ENCODE data around the gene FRS3. TPM values are rescaled to one million over a fixed set of nuclear protein-coding genes. Genes with fewer than 3 reads are reported as not detected.
"Not testable (repeated sequence)": the region's sequence is repeated elsewhere in the genome, so short reads cannot be mapped to it uniquely, and the experiment has no call there.

FRS3 gene
- total RNA-seq, 1 experiment from 2014 or later: 1.9 TPM

DNA sequence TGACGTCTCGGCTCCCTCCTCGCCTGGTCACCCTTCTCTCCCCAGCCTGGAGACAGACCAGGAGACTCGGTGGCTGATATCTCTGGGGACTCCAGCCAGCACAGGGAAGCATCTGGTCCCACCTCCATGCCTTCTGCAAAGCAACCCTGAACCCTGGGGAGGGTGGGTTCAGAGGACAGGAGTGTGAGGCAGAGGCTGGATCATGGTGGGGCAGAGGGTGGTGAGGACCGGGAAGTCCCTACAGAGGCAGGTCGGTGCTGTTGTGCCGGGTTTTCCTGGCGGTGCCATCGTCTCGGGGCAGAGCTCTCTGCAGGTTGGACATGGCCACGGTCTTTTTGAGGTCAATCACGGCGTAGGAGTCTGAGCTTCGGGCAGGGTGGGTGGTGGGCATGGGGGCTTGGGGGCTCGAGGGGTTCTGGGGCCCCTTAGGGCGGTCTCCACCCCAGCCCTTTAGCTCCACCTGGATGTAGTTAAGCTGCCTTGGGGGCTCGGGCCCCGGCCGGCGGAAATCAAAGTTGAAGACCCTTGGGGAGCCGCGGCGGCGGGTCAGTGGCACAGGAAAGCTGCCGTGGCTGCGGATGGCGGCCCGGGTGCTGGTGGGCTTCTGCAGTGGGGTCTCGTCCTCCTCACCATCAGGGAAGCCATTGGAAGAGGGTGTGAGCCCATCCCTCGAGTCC lies 9.2 kb downstream of the FRS3 start:
- no peak for DNase-seq (ENCODE audit: low read depth)

DNA sequence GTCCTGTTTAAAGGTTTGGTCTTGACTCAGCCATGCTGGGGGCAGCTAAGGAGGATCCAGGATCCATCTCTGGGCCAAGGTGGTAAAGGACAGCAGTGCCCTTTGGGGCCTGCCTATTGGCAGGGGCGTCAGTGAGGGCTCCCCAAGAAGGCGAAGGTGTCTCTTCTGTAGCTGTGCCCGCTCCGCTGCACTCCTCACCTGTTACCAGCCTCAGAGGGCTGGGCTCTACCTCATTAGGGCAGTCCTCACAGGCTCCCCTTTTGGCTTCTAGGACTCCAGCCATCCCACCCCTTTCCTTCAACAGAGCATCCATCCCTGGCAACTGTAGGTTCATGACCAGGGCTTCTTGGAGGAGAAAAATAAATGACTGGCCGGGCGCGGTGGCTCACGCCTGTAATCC lies 10.3 kb downstream of the FRS3 start:
- no peak for DNase-seq (ENCODE audit: low read depth)

DNA sequence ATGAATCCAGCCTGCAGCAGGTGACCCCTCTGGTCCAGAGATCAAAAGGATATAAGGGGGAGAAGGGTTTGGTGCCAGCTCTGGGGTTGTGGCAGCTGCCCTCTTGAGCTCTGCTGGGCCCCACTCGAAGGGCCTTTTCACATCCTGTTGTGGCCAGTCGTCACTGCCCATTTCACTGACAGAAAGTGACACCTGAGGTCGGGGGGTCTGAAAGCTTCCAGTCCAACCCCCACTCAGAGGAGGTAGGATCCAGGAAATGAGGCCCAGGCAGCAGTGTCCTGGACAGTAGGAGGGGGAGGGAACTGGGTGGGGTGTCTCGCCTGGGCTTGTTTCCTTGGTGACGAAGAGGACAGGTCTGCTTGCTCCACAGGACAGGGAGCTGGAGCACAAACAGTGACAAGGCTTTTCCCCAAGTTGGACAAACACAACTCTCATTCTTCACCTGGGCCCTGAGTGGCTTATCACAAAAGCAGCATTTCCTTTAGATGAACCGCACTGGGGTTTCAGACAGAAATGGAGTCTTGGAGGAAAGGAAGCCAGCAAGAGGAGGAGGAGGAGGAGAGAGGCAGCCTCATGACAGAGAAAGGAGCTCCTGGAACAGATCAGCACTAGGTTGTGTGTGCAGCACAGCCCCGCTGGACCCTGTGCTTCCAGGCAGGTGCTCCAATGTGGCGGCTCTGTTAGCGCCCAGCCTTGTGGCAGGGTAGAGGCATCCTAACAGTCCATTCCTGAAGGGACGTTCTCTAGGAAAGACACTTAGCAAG lies 11.0 kb downstream of the FRS3 start:
- DNase-seq (ENCODE audit: low read depth): no peak

DNA sequence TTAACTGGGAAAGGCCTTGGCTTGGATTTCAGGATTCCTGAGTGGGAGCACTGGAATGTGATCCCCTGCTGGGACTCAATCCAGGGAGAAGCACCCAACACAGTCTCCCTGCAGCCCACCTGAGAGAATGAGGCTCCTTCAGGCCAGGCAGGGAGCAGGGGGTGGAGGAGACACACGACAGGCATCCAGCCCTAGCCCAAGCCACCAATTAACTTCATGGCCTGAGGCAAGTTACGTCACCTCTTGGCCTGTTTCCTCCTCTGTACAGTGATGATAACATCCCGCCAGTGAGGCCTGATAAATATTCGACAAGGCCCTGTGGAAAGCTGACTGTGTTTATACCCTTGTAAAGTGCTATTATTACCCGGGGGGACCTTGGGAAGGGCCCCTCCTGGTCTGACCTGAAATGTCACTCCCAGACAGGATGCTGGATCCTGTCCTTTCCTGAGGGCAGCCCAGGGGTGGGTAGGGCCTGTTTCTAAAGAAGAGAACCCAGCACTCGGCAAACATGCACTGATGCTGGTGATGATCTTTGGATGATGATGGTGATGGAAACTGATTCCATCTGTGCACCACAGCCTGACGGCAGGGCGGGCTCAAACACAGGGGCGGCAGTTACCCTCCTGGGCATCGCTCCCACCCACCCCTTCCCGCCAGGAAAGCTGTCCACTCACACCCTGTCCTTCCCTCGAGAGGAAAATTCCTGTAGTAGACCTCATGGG lies 12.4 kb downstream of the FRS3 start:
- no peak for DNase-seq (ENCODE audit: low read depth)

DNA sequence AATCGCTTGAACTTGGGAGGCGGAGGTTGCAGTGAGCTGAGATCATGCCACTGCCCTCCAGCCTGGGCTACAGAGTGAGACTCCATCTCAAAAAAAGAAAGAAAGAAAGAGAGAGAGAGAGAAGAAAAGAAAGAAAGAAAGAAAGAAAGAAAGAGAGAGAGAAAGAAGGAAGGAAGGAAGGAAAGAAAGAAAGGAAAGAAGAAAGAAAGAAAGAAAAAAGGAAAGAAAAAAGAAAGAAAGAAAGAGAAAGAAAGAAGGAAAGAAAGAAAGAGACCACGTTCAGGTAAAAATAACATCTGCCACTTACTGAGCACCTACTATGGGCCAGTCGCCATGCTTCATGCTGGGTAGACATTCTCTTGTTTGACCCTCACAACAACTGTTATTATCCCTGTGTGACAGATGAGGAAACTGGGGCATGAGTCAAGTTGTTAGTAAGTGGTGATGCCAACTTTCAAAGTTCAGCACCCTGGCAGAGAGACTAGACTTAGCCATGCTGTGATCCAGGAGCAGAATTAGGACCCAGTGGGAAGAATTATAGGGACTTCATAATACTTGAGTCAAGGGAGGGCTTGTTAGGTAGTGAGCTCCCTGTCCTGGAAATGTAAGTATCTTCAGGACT lies 13.5 kb downstream of the FRS3 start:
- DNase-seq (ENCODE audit: low read depth): not testable (repeated sequence)

DNA sequence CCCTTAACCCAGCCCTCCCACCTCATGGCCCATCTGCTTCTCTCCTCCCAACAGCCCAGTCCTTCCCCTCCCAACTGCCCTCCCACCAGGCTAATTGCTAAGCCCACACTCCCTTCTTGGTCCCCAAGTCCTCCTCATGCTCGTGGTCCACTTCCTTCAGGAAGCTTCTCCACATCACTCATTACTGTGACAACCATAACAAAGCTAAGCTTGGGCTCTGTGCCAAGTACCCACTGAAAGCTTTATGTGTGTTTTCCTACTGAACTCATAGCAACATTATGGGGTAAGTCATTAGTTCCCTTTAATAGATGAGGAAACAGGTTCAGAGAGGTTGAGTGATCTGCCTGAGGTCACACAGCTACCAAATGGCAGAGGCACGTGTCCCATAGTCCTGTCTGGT lies 16.2 kb downstream of the FRS3 start:
- DNase-seq (ENCODE audit: low read depth): no peak

DNA sequence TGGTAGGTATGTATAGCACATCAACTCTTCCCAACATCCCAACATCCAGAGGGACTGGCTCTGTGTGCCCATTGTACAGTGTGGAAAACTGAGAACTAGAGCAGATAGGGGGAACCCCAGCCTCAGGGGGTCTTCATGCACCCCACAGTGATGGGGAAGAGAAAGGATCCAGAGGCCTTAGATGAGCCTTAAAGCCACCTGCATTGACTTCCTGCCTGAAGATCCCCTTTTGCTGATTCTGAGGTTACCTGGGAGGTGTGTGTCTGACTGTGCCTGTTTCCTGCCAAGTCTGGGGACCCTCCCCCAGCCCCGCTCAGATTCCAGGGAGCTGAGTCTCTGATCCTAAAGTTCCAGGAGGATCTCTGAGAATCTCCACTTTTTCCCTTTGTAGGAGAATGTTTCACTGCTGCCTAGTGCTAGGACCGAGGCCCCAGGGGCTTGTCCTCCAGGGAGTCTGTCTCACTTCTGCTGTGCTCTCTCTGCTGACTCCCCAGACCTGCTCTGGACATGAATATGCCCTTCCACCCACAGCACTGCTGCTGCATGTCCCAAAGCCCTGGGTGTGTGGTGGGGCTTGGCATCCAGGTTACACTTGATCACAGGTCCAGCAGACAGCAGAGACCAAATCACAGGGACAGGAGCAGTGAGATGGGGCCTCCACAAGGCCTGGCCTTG lies 19.7 kb downstream of the FRS3 start:
- DNase-seq (ENCODE audit: low read depth): no peak

DNA sequence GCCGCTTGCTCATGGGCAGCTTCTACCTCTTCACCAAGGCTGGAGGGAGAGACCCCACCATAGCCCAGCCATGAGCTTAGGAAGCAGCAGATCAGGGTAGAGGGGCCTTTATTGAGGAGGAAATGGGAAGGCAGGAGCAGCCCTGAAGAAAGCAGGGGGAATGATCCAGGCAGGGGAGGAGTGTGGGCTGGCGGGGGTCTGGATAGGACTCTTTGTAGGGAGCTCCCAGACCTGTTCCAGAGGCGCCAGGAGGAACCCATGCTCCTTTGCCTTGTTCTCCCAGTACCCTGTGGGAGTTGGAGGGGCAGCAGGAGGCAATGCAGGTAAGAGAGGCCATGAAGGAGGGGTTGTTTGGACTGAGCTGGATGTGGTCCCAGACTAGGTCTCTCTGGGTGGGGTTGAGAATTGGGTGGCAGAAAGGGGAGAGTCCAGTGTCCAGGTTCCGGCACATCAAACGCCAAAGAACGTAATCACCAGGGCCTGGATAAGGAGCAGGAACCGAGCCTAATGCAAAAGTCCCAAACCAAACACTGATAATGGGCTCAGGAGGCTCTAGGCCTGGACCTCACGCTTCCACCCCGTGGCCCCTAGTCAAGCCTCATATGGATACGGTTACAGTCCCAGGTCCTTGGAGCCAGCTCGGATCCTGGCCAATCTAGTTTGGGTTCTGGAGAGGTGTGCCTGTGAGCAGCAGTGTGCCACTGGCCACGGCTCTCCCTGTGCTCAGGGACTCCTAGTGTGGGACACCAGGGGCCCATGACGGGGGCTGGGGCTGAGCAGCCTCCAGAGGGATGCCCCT lies 20.4 kb downstream of the FRS3 start:
- DNase-seq (ENCODE audit: low read depth): no peak

DNA sequence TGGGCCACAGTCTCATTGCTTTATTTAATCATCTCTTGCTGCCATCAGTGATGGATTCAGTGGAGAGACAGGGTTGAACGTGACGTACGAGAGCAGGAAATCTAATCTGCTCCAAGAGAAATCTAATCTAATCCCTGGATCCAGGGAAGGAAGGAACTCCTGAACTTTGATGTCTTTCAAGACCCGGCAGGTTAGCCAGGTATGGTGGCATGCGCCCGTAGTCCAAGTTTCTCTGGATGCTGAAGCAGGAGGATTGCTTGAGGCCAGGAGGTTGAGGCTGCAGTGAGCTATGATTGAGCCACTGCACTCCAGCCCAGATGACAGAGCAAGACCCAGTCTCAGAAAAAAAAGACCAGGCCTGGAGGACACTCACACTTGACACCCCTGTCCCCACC lies 21.1 kb downstream of the FRS3 start:
- DNase-seq (ENCODE audit: low read depth): no peak

DNA sequence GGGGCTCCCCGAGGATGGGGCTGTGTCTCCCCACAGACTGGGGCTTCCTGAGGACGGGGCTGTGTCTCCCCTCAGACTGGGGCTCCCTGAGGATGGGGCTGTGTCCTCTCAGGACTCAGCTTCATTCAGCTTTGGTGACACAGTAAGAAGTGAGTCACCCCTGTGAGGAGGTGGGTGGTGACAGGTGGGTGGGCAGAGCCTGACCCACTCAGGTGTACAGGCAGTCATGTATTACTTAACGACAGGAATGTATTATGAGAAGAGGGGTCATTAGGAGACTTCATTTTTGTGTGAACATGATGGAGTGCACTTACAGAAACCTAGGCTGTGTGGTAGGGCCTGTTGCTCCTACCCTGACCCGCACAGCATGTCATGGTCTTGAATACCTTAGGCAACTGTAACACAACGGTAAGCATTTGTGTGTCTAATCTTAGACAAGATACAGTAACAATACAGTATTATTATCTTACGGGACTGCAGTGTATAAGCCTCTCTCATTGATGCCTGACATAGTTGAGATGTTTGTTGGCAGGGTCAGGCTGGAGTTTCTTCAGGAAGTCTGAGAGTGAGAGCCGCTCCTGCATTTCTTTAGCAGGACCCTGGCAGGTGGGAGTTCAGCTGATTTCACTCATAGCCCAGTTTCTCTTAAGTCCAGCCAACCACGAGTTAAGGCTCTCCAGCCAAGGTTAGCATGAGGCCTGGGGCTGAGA lies 21.6 kb downstream of the FRS3 start:
- DNase-seq (ENCODE audit: low read depth): no peak

DNA sequence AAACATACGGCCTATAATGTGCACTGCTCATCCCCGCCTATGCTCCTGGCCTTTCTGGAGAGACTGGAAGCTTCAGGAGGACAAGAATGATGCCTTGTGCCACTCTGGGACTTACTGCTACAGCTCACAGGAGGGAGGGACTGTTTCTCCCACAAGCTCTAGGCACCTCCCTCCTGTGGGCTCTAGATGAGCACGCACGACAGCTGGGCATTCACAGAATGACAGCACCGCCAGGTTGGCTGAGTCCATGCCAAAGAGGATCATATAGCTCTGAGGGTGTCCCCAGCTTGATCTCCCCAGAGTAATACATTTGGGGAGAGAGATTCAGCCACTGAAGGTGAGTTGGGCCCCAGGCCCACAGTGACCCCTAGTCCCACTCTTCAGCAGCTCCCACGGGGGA lies 22.4 kb downstream of the FRS3 start:
- DNase-seq (ENCODE audit: low read depth): no peak

DNA sequence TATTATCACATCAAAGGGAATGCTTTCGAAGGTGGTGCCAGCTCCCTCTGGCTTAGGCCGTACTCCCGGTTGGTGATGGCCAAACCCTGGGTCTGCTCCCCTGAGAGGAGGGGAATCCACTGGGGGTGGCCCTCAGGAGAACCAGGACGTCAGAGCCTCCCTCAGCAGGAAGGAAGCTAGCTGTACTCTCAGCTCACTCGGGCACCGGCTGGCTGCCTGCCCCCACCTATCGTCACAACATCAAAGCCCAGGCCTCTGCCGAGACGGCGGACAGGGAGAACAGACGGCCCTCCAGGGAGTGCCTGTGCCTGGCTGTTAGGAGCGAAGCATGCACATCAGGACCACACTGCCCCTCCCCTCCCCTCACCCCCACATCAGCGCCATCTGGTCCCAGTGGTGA lies 23.3 kb downstream of the FRS3 start:
- no peak for DNase-seq (ENCODE audit: low read depth)

DNA sequence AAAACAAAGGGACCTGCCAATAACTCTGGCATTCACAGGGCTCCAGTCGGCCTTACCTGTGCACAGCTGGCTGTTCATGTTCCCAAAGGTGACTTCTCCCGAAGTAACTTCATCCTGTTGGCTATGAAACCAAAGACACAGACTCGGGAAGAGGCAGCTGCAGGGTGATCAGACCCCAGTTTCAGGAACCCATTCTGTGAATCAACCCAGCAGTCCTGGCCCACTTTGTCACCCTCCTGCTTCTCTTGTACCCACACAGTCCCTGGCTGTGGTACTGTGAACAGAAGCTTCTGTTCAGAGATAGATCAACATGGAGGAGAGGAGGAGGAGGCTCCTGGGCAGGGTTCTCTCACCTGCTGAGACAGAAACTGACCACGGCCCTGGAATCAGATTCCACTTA lies 23.8 kb downstream of the FRS3 start:
- no peak for DNase-seq (ENCODE audit: low read depth)

DNA sequence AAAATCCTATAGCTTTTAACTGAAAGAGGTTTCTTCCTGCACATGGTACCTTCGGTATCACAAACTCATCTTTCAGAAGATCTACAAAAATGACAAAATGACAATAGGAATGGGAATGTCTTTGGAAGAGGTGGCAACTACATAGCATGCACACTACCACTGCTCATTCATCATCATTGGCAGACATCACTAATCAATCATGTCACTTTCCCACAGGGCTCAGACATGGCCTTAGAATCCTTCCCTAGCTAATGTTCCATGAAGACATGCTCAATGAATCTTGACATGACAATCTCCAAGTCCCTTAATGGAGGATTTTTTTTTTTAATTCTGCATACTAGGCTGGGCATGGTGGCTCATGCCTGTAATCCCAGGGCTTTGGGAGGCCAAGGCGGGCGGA lies 29.3 kb downstream of the FRS3 start:
- no peak for DNase-seq (ENCODE audit: low read depth)

DNA sequence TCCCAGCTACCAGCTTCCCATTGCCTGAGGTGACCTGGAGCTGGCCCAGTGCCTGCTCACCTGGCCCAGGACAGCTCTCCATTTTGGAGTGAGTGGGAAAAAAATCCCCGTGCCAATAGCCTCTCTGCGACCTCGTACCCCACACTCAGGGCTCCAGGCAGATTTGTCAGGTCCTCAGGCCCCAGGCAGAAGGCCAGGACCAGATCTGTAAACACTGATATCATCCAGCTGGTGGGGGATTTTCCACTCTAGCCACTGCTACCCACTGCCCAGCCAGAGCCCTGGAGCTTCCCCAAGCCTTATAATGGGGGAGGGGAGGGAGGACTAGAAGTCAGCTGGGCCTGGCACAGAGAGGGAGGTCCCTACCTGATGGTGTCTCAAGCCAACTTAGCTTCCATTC lies 31.2 kb downstream of the FRS3 start:
- no peak for DNase-seq (ENCODE audit: low read depth)

DNA sequence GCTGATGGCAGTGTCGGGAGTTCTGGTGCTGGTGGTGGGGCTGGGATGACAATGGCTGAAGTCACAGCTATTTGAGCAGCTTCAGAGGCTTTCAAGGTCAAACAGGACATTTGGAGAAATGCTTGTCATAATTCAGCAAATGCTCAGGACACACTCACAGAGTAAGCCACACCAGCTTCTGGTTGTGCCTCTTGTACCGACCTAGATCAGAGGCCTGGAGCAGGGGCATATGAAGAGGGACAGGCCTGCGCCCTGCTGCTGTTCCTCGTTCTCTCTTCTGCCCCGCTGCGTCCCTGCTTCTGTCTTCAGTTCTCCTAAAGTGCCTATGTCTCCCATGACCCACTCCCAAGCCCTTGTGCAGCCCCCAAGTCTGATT lies 31.6 kb downstream of the FRS3 start:
- DNase-seq (ENCODE audit: low read depth): no peak

DNA sequence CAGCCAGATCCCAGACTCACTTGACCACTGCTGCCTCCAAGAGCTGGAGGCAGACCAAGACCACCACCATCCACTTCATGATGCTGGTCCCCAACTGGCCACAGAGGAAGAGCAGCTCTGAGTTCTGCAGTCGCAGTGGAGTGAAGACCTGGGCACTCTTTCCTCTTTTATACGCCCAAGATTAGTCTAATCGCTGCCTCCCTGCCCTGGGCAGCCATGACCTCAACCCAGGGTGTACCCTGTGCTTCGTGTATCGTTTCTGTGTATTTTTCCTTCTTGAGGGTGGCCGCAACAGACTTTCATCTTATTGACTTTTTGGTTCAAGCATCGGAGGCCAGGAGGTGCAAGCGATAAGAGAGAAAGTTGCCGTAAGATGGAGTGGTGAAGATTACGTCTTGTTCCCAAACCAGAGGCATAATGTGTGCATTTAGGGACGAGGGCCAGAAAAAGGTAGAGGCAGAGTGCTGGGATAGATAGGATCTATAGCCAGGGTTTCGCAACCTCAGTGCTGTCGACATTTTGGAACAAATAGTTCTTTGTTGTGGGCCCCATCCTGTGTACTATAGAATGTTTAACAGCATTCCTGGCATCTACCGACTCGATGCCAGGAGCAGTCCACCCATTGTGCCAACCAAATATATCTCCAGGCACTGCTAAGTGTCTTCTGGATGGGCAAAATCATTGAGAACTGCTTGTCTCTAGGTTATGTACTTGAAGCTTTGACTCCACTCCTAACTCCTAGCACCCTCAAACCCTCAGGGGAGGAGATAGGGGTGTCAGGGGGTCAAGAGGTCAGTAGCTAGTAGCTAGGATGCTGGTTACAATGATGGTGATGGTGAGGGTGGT lies 32.2 kb downstream of the FRS3 start, which contains the start of gene PGC:
Gene PGC, minus strand, starts transcription at position 142 of the 846 bp plus-strand sequence. Its CDS starts 63 bp downstream, at position 79.
- DNase-seq (ENCODE audit: low read depth): no peak

DNA sequence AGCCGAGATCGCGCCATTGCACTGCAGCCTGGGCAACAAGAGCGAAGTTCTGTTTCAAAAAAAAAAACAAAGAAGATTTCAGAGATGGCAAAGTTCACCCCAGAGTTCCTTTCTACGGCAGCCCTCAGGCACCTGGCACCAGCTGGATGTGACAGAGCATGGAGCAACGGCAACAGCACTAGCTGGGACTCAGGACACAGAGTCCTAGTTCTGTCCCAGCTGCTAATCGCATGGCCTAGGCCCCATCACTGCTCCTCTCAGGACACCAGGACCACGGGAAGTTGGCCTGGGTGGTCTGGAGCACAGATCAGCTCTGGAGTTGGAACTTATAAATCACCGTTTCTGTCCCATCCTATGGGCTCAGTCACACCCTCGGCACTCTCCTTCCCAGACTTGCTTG lies 33.6 kb downstream of the FRS3 start:
- DNase-seq (ENCODE audit: low read depth): no peak

DNA sequence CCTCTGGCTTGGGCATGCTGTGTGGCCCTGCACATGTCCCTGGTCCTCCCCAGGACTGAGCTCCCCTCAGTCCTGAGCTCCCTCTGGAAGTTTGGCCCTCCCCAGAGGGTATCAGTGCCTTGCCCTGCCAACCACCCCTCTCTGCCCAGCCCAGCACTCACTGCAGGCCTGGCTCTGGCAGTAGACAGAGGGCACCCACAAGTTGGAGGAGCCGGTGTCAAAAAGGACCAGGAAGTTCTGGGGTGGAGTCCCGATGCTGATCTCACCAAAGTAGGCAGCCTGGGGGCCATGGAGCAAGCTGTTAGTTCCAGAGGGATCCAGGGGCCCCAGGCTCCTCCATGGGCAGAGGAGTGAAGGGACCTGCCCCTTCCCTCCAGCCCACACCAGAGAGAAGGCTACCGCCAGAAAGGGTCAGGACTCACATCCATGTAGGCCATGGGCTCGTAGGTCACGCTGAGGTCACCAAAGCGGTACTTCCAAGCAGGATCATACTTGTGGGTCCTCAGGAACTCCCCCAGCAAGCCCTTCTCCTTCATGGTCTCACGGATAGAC lies 35.4 kb downstream of the FRS3 start:
- no peak for DNase-seq (ENCODE audit: low read depth)

All from HT1080 (cell line).